Trophoblast cell (in vitro differentiated cells and primary cell): ENCODE results near the gene MAML3.

Experiments
- DNase-seq, 2 donors: peaks; one replicate each; pipeline ENCODE4 v3.0.0-alpha.2; 2016
- H2AFZ ChIP-seq: 2 replicates; pipeline ENCODE4 v1.6.1; 2013; ENCODE audit warnings: low read length, moderate library complexity, mild to moderate bottlenecking; ENCODE audit not compliant: insufficient read depth, poor library complexity
- H2AK5ac ChIP-seq: 2 replicates; pipeline ENCODE4 v1.6.1; 2013; ENCODE audit warnings: mild to moderate bottlenecking, low read length
- H2BK120ac ChIP-seq: 2 replicates; pipeline ENCODE4 v1.6.1; 2013; ENCODE audit warnings: low read length, mild to moderate bottlenecking, moderate library complexity; ENCODE audit not compliant: insufficient read depth, poor library complexity
- H2BK12ac ChIP-seq: 2 replicates; pipeline ENCODE4 v1.6.1; 2013; ENCODE audit warnings: mild to moderate bottlenecking, low read length, moderate library complexity
- H2BK5ac ChIP-seq: 2 replicates; pipeline ENCODE4 v1.6.1; 2013; ENCODE audit warnings: low read length, low read depth, moderate library complexity, mild to moderate bottlenecking; ENCODE audit not compliant: poor library complexity
- H3K14ac ChIP-seq: 2 replicates; pipeline ENCODE4 v1.6.1; 2013; ENCODE audit warnings: mild to moderate bottlenecking, low read length
- H3K18ac ChIP-seq: 2 replicates; pipeline ENCODE4 v1.6.1; 2013; ENCODE audit warnings: mild to moderate bottlenecking, low read length
- H3K23ac ChIP-seq: 2 replicates; pipeline ENCODE4 v1.6.1; 2013; ENCODE audit warnings: low read length
- H3K27ac ChIP-seq: 2 replicates; pipeline ENCODE4 v1.5.1; 2013; ENCODE audit warnings: low read depth, mild to moderate bottlenecking, inconsistent platforms, low read length, moderate library complexity
- H3K27me3 ChIP-seq: 2 replicates; pipeline ENCODE4 v1.6.1; 2013; ENCODE audit warnings: inconsistent platforms, mild to moderate bottlenecking, low read length, moderate library complexity; ENCODE audit not compliant: insufficient read depth
- H3K36me3 ChIP-seq, 2 experiments: 1 replicate in 1 of 2; 2 replicates in 1 of 2; pipeline ENCODE4 v1.6.1; 2013; ENCODE audit warnings: low read length in 2 of 2, mild to moderate bottlenecking in 2 of 2, moderate library complexity in 1 of 2; ENCODE audit not compliant: insufficient read depth in 2 of 2, control insufficient read depth in 1 of 2
- H3K4ac ChIP-seq: 2 replicates; pipeline ENCODE4 v1.6.1; 2013; ENCODE audit warnings: low read depth, mild to moderate bottlenecking, low read length, moderate library complexity
- H3K4me1 ChIP-seq, 2 experiments: 1 replicate in 1 of 2; 2 replicates in 1 of 2; pipeline ENCODE4 v1.6.1; 2013; ENCODE audit warnings: low read length in 2 of 2, mild to moderate bottlenecking in 2 of 2, moderate library complexity in 1 of 2; ENCODE audit not compliant: insufficient read depth in 2 of 2, control insufficient read depth in 1 of 2
- H3K4me2 ChIP-seq: 2 replicates; pipeline ENCODE4 v1.6.1; 2013; ENCODE audit warnings: inconsistent platforms, mild to moderate bottlenecking, low read length, moderate library complexity
- H3K4me3 ChIP-seq: 2 replicates; pipeline ENCODE4 v1.5.1; 2013; ENCODE audit warnings: mild to moderate bottlenecking, low read depth, low read length, inconsistent platforms
- H3K79me1 ChIP-seq: one replicate; pipeline ENCODE4 v1.6.1; 2013; ENCODE audit warnings: low read length
- H3K79me2 ChIP-seq: 2 replicates; pipeline ENCODE4 v1.6.1; 2013; ENCODE audit warnings: low read length, mild to moderate bottlenecking; ENCODE audit not compliant: control insufficient read depth, insufficient read depth, poor library complexity
- H3K9ac ChIP-seq: 2 replicates; pipeline ENCODE4 v1.6.1; 2013; ENCODE audit warnings: mild to moderate bottlenecking, low read length
- H3K9me3 ChIP-seq: 2 replicates; pipeline ENCODE4 v1.6.1; 2013; ENCODE audit warnings: low read depth, mild to moderate bottlenecking, control low read depth, inconsistent platforms, low read length; ENCODE audit not compliant: insufficient read depth
- H4K12ac ChIP-seq: 2 replicates; pipeline ENCODE4 v1.6.1; 2013; ENCODE audit warnings: low read depth, mild to moderate bottlenecking, low read length, moderate library complexity
- H4K8ac ChIP-seq: 2 replicates; pipeline ENCODE4 v1.6.1; 2013; ENCODE audit warnings: low read depth, mild to moderate bottlenecking, low read length, moderate library complexity
- H4K91ac ChIP-seq: one replicate; pipeline ENCODE4 v1.6.1; 2013; ENCODE audit warnings: low read depth, mild to moderate bottlenecking, low read length, moderate library complexity
- WGBS: extraction: QIAGEN DNeasy Blood & Tissue Kit; methylation state at CpG from one replicate; pipeline ENCODE4 v1.1.7; 2013; ENCODE audit warnings: missing lambda C conversion rate; ENCODE audit not compliant: insufficient read length, insufficient coverage; ENCODE audit errors: extremely low coverage; 5-methylcytosine and 5-hydroxymethylcytosine counted together

Gene MAML3

GRCh38 chr4:139669335-139669734, 484.6 kb downstream of the MAML3 start:
- Histone ChIP-seq H2BK12ac (no peak overlapping the region), H3K4me2 (no peak overlapping the region), H3K4me1 (peaks cover 17% of the 10 kb centered on the region in 2 experiments), H3K9me3 (no peaks in the 10 kb centered on the region), H3K4me3 (no peak overlapping the region), H2AFZ (no peak overlapping the region), H3K18ac (peak overlapping the region; percentile 32), H2AK5ac (peak overlapping the region; percentile 11), H3K79me1 (peaks cover 24% of the 10 kb centered on the region), H2BK5ac (no peak overlapping the region), H3K36me3 (no peaks in the 10 kb centered on the region), H3K23ac (no peak overlapping the region), H3K14ac (peak overlapping the region; percentile 16), H2BK120ac (no peak overlapping the region), H3K27me3 (no peaks in the 10 kb centered on the region), H4K91ac (peak overlapping the region; percentile 12), H4K8ac (no peak overlapping the region), H4K12ac (no peak overlapping the region), H3K27ac (no peak overlapping the region), H3K4ac (no peak overlapping the region), H3K79me2 (peaks cover 4% of the 10 kb centered on the region), H3K9ac (no peak overlapping the region)
- DNase-seq: no peak
- no CpG with 5 or more reads among the region's 6 CpGs for WGBS

- Histone ChIP-seq H4K12ac (no peak overlapping the region), H3K18ac (no peak overlapping the region), H2BK5ac (no peak overlapping the region), H3K14ac (no peak overlapping the region), H4K8ac (no peak overlapping the region), H3K36me3 (no peaks in the 10 kb centered on the region), H3K4me3 (no peak overlapping the region), H2BK120ac (no peak overlapping the region), H3K4ac (no peak overlapping the region), H2BK12ac (no peak overlapping the region), H2AK5ac (no peak overlapping the region), H3K27me3 (no peaks in the 10 kb centered on the region), H3K4me1 (peaks cover 17% of the 10 kb centered on the region in 2 experiments), H3K79me1 (peaks cover 24% of the 10 kb centered on the region), H3K27ac (no peak overlapping the region), H3K23ac (no peak overlapping the region), H4K91ac (peak overlapping the region; percentile 36), H3K9me3 (no peaks in the 10 kb centered on the region), H2AFZ (no peak overlapping the region), H3K9ac (no peak overlapping the region), H3K4me2 (no peak overlapping the region), H3K79me2 (peaks cover 4% of the 10 kb centered on the region)
- WGBS: no CpG with 5 or more reads among the region's 4 CpGs
- DNase-seq: no peak
These were observed 485.3 kb downstream of the MAML3 start for GRCh38 chr4:139668658-139669201.

GRCh38 chr4:139668036-139668435, 485.9 kb downstream of the MAML3 start:
- Histone ChIP-seq H3K79me2 (peaks cover 4% of the 10 kb centered on the region), H2BK120ac (no peak overlapping the region), H3K14ac (no peak overlapping the region), H3K9ac (no peak overlapping the region), H3K4me3 (no peak overlapping the region), H3K27me3 (no peaks in the 10 kb centered on the region), H4K12ac (no peak overlapping the region), H3K4me1 (peaks cover 17% of the 10 kb centered on the region in 2 experiments), H2AFZ (no peak overlapping the region), H3K9me3 (no peaks in the 10 kb centered on the region), H2BK12ac (no peak overlapping the region), H2AK5ac (no peak overlapping the region), H3K18ac (no peak overlapping the region), H3K23ac (no peak overlapping the region), H3K4ac (no peak overlapping the region), H2BK5ac (no peak overlapping the region), H3K27ac (no peak overlapping the region), H4K91ac (no peak overlapping the region), H3K36me3 (no peaks in the 10 kb centered on the region), H3K4me2 (no peak overlapping the region), H4K8ac (no peak overlapping the region), H3K79me1 (peaks cover 22% of the 10 kb centered on the region)
- no CpG with 5 or more reads among the region's 2 CpGs for WGBS
- no peak for DNase-seq
